GM12873 (cell line): ENCODE results near the gene DDX50.

Source experiments
- CTCF ChIP-seq: IDR thresholded peaks from 2 replicates; pipeline ENCODE4 v1.5.1; 2012; ENCODE audit warnings: low read depth, mild to moderate bottlenecking, moderate library complexity, low read length, control low read depth; ENCODE audit not compliant: insufficient read depth; ENCODE audit errors: missing control alignments

The DDX50 gene

GRCh38 chr10:68981074-68981473 is 80.0 kb downstream of the DDX50 start:
- peak; percentile 38 for TF ChIP-seq CTCF

- TF ChIP-seq CTCF: no peak
These were observed 81.3 kb downstream of the DDX50 start for GRCh38 chr10:68982389-68982788.

- no peak for TF ChIP-seq CTCF
These were observed 86.5 kb downstream of the DDX50 start for GRCh38 chr10:68987611-68988010.

GRCh38 chr10:68988530-68989316 is 87.6 kb downstream of the DDX50 start, which contains the start of gene KIFBP:
KIFBP (plus strand) TSS chr10:68988803; CDS start chr10:68988833, 30 bp downstream.
- peak; percentile 55 for TF ChIP-seq CTCF

- no peak for TF ChIP-seq CTCF
These were observed 88.3 kb downstream of the DDX50 start for GRCh38 chr10:68989317-68989990.

- no peak for TF ChIP-seq CTCF
These were observed 91.7 kb downstream of the DDX50 start for GRCh38 chr10:68992636-68993440.
